Coronary artery (tissue), 2 donors: ENCODE measurements around the gene TMIE.

ENCODE experiments used
- DNase-seq: peaks from one replicate; pipeline ENCODE4 v3.0.0-alpha.2; 2017; ENCODE audit warnings: low spot score
- H3K27ac ChIP-seq, 2 donors: fragments of 200-600 bp; sonication (generic); one replicate each; pipeline ENCODE4 v1.5.1; 2016 to 2019
- H3K4me3 ChIP-seq: fragments of 200-600 bp; sonication (generic); 2 replicates; pipeline ENCODE4 v1.5.1; 2016; ENCODE audit warnings: mild to moderate bottlenecking, moderate library complexity
- TF ChIP-seq, protein P1 (sequence below): fragments of 200-600 bp; sonication (generic); IDR thresholded peaks from one replicate; pipeline ENCODE4 v1.5.1; 2019; ENCODE audit warnings: antibody characterized with exemption

TMIE gene

GRCh38 chr3:46674031-46674845 is 27.0 kb upstream of the TMIE start:
- TF ChIP-seq, protein P1, sequence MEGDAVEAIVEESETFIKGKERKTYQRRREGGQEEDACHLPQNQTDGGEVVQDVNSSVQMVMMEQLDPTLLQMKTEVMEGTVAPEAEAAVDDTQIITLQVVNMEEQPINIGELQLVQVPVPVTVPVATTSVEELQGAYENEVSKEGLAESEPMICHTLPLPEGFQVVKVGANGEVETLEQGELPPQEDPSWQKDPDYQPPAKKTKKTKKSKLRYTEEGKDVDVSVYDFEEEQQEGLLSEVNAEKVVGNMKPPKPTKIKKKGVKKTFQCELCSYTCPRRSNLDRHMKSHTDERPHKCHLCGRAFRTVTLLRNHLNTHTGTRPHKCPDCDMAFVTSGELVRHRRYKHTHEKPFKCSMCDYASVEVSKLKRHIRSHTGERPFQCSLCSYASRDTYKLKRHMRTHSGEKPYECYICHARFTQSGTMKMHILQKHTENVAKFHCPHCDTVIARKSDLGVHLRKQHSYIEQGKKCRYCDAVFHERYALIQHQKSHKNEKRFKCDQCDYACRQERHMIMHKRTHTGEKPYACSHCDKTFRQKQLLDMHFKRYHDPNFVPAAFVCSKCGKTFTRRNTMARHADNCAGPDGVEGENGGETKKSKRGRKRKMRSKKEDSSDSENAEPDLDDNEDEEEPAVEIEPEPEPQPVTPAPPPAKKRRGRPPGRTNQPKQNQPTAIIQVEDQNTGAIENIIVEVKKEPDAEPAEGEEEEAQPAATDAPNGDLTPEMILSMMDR = no peak
- no peak overlapping the region for H3K4me3 ChIP-seq
- H3K27ac ChIP-seq = no peak overlapping the region
- peak; percentile 54 for DNase-seq

DNA sequence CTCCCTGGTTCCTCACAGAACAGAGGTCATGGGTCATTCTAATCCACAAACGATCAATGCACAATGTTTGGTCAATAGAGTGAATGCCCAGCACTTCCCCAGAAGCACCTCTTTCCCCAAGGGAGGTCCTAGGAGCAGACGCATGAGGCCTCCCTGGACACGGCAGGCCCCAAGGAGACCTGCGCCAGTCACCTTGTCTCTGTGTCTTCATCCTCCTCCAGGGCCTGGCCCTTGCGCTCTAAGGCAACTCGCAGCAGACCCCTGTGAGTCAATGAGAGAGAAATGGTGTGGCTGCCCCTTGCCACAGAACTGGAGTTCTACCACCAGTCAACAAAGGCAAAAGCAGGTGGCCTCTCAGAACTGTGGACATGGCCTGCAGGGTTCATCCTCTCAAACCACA is 25.8 kb upstream of the TMIE start:
- Histone ChIP-seq H3K4me3 (no peak overlapping the region), H3K27ac (no peak overlapping the region)
- no peak for DNase-seq
- TF ChIP-seq, protein P1 = no peak

DNA sequence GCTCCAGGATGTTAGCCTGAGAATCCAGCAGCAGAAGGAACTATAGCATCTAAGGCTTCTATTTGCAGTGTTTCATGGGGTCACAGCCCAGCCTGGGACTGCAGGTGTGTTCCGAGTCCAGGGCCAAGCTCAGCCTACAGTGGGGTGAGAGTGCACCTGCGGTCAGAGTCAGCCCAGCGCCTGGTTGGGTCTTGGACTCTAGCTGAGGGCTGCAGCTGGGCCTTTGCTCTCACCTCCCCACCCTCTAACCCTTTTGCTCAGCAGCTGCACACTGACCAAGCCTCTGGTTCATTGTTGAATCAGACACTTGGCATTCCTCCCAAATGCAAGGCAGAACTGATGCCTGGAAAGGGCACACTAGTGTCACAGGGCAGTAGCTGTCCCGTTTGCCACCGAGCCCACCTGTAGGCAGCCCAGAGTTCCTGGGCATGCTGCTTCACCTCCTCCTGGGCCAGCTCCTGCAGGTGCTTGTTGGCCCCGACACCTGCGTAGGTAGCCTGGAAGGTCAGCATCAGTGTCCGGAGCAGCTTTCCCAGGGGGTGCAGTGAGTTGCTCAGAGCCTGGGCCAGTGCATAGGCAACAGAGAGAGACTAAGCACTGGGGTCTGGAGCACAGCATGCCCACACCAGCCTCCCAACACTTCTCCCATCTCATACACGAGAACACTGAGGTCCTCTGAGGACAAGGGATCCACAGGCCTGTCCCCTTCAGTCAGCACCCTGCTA is 25.2 kb upstream of the TMIE start:
- Histone ChIP-seq H3K4me3 (no peak overlapping the region), H3K27ac (no peak overlapping the region)
- DNase-seq = no peak
- TF ChIP-seq, protein P1 = no peak

DNA sequence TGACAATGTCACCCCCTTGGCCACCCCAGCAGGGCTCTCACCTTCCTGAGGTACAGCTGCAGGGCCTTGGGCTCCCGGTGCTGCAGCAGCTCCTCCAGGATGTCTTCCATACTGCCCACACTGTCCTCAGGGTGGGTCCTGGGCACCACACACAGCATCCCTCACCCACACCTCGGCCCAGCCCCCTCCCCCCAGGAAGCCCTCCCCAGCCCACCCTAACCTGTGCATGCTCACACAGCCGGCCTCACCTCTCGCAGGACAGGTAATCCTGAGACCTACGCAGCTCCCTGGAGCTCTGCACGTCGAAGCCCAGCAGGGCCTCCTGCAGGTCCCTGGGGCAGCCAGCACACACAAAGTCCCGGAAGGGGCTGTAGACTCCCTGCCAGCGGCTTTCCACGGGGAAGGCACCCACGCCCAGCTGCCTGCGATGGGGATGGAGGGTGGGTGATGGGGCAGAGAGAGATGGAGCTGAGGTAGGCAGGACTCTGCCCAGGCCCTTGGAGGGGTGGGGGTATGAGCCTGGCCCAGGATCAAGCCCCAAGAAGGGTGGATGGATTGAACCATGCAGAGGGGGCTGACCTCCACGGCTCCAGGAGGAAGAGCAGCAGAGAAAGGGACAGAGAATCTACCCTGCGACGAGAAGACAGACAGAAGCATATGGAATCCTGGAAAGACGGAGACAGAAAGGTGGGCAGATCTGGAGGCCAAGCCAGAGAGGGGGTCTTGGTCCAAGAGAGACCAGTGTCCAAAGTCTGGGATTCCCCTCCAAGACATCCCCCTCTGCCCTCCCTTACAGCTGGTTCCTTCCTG is 24.4 kb upstream of the TMIE start:
- no peak for DNase-seq
- TF ChIP-seq, protein P1 = no peak
- no peak overlapping the region for H3K4me3 ChIP-seq
- H3K27ac ChIP-seq = no peak overlapping the region

GRCh38 chr3:46677411-46677726 is 23.8 kb upstream of the TMIE start:
- H3K4me3 ChIP-seq = no peak overlapping the region
- no peak for DNase-seq
- H3K27ac ChIP-seq = no peak overlapping the region
- TF ChIP-seq, protein P1 = no peak

DNA sequence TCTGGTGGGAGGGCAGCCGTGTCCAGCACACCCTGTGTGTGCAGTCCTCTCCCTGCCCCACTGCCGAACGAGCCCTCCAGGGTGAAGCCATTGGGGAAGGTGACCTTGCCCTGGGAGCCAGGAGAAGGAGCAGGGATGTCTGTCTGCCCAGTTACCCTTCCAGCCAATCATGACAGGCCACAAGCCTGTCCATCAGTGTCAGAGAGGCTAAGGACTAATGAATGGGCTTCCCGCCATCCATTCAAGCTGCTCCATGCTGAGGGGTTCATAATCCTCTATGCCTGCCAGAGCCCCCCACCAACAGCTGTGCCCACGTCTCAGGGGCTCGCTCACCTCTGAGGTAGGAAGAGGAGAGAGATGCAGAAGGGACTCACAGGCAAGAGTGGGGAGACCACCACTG is 22.9 kb upstream of the TMIE start:
- no peak overlapping the region for H3K4me3 ChIP-seq
- no peak overlapping the region for H3K27ac ChIP-seq
- no peak for DNase-seq
- TF ChIP-seq, protein P1 = no peak
